Measurements from ENCODE around the gene RHOF. TPM values are rescaled to one million over a fixed set of nuclear protein-coding genes. Genes with fewer than 3 reads are reported as not detected.

RHOF gene
- polyA plus RNA-seq, 1 experiment: 5.3 TPM

DNA sequence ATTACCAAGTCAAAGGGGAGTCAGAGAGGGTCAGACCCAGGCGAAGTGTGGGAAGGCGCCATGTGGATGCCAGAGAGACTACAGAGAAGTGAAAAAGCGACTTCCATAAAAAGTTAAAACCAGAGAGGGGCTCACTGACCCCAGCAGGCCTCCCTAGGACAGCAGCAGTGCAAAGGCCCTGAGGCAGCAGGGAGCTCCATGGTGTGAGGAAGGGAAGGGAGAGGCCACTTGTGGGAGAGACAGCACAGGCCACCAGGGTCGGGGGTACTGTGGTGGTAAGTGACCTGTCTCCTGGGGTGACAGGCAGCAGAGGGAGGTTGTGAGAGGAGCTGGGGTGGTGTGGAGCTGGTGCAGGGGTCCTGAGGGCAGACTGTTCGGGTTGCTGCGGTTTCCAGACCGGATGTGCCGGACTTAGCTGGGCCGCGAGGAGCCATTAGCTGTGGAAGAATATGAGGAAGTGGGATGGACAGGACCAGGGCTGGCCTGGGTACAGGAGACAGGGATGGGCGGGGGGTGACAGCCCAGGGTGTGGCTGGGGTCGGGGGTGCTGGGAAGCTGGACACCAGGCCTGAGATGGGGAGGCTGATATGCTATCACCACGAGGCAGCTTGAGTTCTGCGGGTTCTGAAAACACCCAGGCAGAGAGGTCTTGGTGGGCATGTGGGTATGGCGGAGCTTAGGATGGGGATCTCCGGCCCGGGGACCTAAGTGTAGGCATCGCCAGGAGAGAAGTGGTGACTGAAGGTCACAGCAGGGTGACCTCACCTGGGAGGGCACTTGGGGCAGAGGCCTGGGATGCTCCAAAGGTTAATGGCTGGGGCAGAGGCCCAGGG, 33.0 kb upstream of the RHOF start:
- ChIA-PET POLR2A (interaction anchor here (0.6 kb wide), 1 partner anchor 12 kb away, joined by 8 read pairs; no protein-coding TSS in a partner anchor), CTCF (interaction anchor here (0.7 to 3.8 kb wide), 3 partner anchors 11 to 32 kb away, joined by 3 to 20 read pairs (median 15); partner anchors contain the start of gene RHOF)
- H3K4me3 ChIP-seq (ENCODE audit: low read depth, low read length): no peak overlapping the region
- H3K27ac ChIP-seq (ENCODE audit: low read depth, low read length): no peak overlapping the region
- no peak for TF ChIP-seq CTCF (IDR thresholded peaks at IDR 0.05; ENCODE audit: low read depth, low read length)
- no peaks in the 10 kb centered on the region; the same call in 1 of the 2 replicates for H3K9me3 ChIP-seq (ENCODE audit: control insufficient read depth, insufficient read depth, low read length)
- H3K27me3 ChIP-seq (ENCODE audit: control insufficient read depth, insufficient read depth, low read length): no peaks in the 10 kb centered on the region
- DNase-seq (ENCODE audit: low read depth, low spot score): no peak

DNA sequence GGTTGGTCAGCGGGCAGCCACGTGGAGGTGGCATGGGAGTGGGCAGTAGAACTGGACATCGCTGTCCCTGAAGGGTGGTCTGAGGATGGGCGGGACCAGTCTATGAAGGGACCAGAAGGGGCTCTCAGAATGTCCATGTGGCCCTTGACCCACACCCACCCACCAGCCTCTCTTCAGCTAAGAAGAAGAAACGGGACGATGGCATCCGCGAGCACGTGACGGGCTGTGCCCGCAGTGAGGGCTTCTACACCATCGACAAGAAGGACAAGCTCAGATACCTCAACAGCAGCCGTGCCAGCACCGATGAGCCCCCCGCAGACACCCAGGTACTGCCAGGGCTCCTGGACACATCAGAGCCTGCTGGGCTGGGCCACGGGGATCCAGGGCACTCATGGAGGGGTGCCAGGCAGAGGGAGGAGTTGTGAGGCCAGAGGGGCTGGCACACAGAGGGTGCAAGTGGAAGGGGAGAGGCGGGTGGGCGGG, 31.6 kb upstream of the RHOF start:
- TF ChIP-seq CTCF (IDR thresholded peaks at IDR 0.05; ENCODE audit: low read depth, low read length): no peak
- no peak for DNase-seq (ENCODE audit: low read depth, low spot score)
- Histone ChIP-seq H3K27me3 (ENCODE audit: control insufficient read depth, insufficient read depth, low read length) (no peaks in the 10 kb centered on the region), H3K4me3 (ENCODE audit: low read depth, low read length) (no peak overlapping the region), H3K27ac (ENCODE audit: low read depth, low read length) (no peak overlapping the region), H3K9me3 (ENCODE audit: control insufficient read depth, insufficient read depth, low read length) (no peaks in the 10 kb centered on the region; the same call in 1 of the 2 replicates)
- CTCF ChIA-PET: interaction anchor here (1.4 to 3.8 kb wide), 3 partner anchors 12 to 31 kb away, joined by 6 to 20 read pairs (median 15); partner anchors contain the start of gene RHOF
- POLR2A ChIA-PET: interaction anchor here (0.6 to 0.8 kb wide), 2 partner anchors 10 to 67 kb away, joined by 4 read pairs; no protein-coding TSS in a partner anchor

DNA sequence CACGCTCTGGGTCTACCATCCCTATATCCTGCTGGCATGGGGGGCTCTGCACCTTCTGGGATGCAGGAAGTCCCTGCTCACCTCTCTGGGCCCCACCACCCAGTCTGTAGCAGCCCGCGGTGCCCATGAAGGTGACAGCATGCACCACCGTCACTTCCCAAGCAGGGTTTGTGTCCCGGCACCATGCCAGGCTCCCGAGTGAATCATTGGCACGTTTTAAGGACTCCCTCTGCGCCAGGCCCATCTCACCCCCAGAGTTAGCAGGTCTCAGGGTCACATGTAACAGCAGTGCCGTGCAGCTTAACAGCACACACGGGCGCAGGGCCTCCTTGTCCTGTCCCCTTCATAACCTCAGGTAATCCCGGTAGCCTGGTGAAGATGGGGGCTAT, 30.2 kb upstream of the RHOF start:
- H3K27ac ChIP-seq (ENCODE audit: low read depth, low read length): no peak overlapping the region
- TF ChIP-seq CTCF (IDR thresholded peaks at IDR 0.05; ENCODE audit: low read depth, low read length): no peak
- DNase-seq (ENCODE audit: low read depth, low spot score): no peak
- CTCF ChIA-PET: interaction anchor here (0.6 to 3.8 kb wide), 4 partner anchors 12 to 71 kb away, joined by 3 to 20 read pairs (median 10); partner anchors contain the start of gene RHOF
- H3K27me3 ChIP-seq (ENCODE audit: control insufficient read depth, insufficient read depth, low read length): no peaks in the 10 kb centered on the region
- POLR2A ChIA-PET: no interaction called here
- H3K9me3 ChIP-seq (ENCODE audit: control insufficient read depth, insufficient read depth, low read length): no peaks in the 10 kb centered on the region; the same call in 1 of the 2 replicates
- no peak overlapping the region for H3K4me3 ChIP-seq (ENCODE audit: low read depth, low read length)

DNA sequence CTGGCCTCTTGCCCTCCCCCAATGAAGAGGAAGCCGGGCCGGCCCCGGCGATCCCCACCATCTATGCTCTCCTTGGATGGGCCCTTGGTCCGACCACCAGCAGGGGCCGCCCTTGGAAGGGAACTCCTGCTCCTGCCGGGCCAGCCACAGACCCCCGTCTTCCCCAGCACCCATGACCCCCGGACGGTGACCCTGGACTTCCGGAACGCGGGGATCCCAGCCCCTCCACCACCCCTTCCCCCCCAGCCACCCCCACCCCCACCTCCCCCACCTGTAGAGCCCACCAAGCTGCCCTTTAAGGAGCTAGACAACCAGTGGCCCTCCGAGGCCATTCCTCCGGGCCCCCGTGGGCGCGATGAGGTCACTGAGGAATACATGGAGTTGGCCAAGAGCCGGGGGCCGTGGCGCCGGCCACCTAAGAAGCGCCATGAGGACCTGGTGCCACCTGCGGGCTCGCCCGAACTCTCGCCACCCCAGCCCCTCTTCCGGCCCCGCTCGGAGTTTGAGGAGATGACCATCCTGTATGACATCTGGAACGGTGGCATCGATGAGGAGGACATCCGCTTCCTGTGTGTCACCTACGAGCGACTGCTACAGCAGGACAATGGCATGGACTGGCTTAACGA, 29.7 kb upstream of the RHOF start:
- Histone ChIP-seq H3K9me3 (ENCODE audit: control insufficient read depth, insufficient read depth, low read length) (no peaks in the 10 kb centered on the region; the same call in 1 of the 2 replicates), H3K27ac (ENCODE audit: low read depth, low read length) (no peak overlapping the region), H3K4me3 (ENCODE audit: low read depth, low read length) (no peak overlapping the region), H3K27me3 (ENCODE audit: control insufficient read depth, insufficient read depth, low read length) (no peaks in the 10 kb centered on the region)
- POLR2A ChIA-PET: no interaction called here
- TF ChIP-seq CTCF (IDR thresholded peaks at IDR 0.05; ENCODE audit: low read depth, low read length): peak; percentile 11; the same call in 1 of the 2 replicates
- no peak for DNase-seq (ENCODE audit: low read depth, low spot score)
- CTCF ChIA-PET: interaction anchor here (0.6 to 3.8 kb wide), 3 partner anchors 11 to 71 kb away, joined by 3 to 20 read pairs (median 5); no protein-coding TSS in a partner anchor

All from AG04450 (cell line).